CD4-positive, alpha-beta T cell treated with Interferon alpha-2 for 1 hour (primary cell): ENCODE results near the gene DSCAML1.

Source experiments
- DNase-seq, 2 donors: peaks; one replicate each; pipeline ENCODE4 v3.0.0-alpha.2; 2020 to 2022

The DSCAML1 gene

GRCh38 chr11:117538263-117539135, 258.5 kb downstream of the DSCAML1 start:
- no peak for DNase-seq

GRCh38 chr11:117535850-117536411, 261.1 kb downstream of the DSCAML1 start:
- no peak for DNase-seq

GRCh38 chr11:117535201-117535849, 261.7 kb downstream of the DSCAML1 start:
- DNase-seq, result peak in 1 of 2 donors; percentile 6

GRCh38 chr11:117532568-117532967, 264.4 kb downstream of the DSCAML1 start:
- DNase-seq, result no peak

GRCh38 chr11:117529816-117530215, 267.2 kb downstream of the DSCAML1 start:
- no peak for DNase-seq

DNA sequence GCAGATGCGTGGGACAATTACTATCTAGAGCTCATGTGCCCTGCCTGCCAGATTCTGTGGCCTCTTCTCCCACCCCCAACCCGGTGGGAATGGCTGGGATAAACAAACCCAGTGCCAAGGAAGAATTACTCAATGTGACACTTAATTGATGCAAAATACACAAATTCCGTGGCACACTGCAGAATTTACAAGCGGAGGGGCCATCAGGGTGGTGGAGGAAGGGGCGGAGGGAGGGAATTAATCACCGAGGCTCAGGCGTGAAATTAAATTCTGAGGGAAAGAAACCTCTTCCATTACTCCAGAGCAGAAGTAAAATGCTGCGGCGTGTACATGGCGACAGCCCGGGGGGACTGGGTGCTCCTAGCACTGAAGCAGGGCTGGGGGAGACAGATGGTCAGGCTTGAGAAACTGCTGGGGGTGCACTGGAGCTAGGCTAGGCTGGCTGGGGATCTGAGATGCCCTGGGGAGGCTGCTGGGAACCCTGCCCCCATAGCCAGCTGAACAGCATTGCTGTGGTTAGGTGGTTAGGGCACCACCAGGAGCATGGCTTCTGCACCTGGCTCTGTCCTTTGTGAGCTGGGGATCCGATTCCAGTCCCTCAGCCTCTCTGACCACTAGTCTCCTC, 268.8 kb downstream of the DSCAML1 start:
- DNase-seq, result no peak

- no peak for DNase-seq
Observed at GRCh38 chr11:117527271-117527670, 269.7 kb downstream of the DSCAML1 start.

GRCh38 chr11:117525866-117526542, 271.0 kb downstream of the DSCAML1 start:
- no peak for DNase-seq

DNA sequence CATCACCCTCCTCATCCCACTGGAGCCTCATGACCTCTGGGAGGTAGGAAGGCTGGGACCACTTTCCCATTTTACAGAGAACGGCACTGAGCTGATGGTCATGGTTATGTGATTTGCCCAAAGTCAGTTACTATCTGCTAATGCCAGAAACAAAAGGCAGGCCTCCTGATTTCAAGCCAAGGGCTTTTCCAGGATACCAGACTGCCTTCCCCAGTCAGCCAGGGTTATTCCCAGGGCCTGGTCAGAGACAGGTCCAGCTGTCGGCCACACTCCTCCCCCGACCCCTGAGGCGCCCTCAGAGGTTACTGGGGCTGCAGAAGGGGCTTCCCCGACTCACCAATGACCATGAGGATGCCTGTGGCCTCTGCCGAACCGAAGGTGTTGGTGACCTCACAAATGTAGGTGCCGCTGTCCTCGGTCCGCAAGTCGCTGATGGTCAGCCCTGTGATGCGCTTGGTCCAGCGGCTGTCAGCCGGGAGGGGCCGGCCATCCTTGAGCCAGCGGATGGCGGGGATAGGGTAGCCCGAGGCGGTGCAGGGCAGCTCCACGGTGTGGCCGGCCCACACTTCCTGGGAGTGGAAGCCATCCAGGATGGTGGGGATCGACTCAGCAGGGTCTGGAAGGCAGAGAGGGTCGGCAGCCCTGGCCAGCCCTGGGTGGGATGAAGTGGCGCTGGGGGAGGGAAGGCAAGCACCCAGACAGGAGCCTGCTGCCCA, 272.4 kb downstream of the DSCAML1 start:
- no peak for DNase-seq

DNA sequence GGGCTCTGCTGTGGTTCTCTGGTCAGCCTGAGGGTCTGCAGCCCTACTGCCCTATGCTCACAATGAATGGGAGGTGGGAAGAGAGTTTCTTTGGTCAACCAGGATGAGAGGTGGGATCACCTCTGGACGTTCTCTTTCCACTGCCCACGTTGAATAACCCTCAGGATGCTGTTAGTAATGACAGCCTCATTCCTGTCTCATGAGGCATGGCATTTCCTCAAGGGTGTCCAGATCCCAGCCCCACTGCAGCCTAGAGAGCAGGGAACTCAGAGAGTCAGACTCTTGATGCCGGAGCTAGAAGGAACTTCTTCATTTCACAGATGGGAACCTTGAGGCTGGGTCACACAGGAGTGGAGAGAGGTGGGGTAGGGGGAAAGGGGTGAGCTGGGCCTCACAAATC, 273.3 kb downstream of the DSCAML1 start:
- DNase-seq, result no peak

DNA sequence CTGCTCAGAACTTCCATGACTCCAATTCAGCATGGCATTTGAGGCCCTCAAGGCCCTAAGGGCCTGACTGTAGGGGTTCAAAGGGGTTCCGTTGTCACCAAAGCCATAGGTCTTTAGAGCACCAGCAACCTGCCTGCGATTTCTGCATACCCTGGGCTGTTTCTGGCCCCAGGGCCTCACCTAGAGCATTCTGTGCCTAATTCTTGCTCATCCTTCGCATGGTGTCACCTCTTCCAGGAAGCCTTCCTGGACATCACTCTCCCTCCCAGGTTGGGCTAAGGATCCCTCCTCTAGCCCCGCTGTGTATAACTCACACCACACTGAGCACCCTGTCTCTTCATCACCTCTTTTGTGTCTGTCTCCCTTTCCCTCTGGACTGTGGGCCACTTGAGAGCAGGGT, 275.0 kb downstream of the DSCAML1 start:
- DNase-seq, result no peak

GRCh38 chr11:117520966-117521365, 276.1 kb downstream of the DSCAML1 start:
- no peak for DNase-seq

DNA sequence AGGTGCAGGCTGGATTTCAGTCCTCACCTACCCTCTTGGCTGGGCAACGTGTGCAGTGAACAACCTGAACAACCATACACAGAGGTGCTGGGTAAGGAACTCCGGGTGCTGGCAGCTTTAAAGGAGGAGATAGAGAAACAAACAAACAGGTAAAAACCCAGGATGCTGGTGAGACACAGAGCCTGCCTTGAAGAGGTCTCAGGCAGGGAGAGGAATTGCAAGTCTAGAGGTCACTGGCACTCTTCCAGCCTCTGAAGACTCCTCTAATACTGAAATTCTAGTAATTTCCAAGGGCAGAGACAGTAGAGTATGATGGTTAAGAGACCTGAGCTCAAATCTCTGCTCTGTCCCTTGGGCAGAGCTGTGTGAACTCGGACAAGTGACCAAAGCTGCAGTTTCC, 276.8 kb downstream of the DSCAML1 start:
- no peak for DNase-seq

- DNase-seq, result no peak
Observed at GRCh38 chr11:117519590-117519989, 277.4 kb downstream of the DSCAML1 start.

DNA sequence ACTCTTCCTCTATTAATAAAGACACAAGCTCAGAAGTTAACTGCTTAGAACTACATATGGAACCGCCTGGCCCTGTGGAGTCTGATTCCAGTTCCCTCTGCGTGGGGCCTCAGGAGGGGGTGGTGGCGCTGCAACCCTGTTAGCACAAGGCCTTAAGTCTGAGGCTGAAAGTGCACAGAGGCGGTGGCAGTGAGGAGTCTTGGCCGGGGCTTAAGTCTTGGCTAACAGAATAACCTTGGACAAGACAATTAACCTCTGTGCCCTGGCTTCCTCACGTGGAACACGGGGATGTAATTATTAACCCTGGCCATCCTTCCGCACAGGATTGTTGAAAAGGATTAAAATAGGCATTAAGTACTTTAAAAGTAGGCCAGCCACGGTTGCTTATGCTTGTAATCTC, 277.8 kb downstream of the DSCAML1 start:
- no peak for DNase-seq

GRCh38 chr11:117518455-117518854, 278.6 kb downstream of the DSCAML1 start:
- DNase-seq, result no peak

- DNase-seq, result no peak
Observed at GRCh38 chr11:117517097-117517496, 279.9 kb downstream of the DSCAML1 start.

- DNase-seq, result no peak
Observed at GRCh38 chr11:117515892-117516787, 280.9 kb downstream of the DSCAML1 start.

DNA sequence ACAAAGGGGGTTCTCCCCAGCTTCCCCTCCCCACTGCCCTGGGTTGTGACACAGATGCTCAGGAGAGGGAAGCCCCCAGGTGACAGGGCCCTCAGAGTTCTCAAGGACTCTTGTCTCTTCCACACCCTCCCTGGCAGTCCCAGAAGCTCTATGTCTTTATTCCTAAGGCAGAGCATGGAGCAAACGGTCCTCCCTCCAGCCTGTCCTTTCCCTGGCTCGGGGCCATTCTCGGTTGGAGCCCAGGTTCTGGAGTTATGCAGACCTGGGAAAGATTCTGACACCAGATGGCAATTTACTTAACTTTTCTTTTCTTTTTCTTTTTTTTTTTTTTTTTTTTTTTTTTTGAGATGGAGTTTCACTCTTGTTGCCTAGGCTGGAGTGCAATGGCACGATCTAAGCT, 282.8 kb downstream of the DSCAML1 start:
- no peak for DNase-seq

GRCh38 chr11:117513666-117514065, 283.4 kb downstream of the DSCAML1 start:
- no peak for DNase-seq

- DNase-seq, result no peak
Observed at GRCh38 chr11:117511931-117512539, 285.0 kb downstream of the DSCAML1 start.
